ENCODE measurements around the gene UBB.

UBB gene

DNA sequence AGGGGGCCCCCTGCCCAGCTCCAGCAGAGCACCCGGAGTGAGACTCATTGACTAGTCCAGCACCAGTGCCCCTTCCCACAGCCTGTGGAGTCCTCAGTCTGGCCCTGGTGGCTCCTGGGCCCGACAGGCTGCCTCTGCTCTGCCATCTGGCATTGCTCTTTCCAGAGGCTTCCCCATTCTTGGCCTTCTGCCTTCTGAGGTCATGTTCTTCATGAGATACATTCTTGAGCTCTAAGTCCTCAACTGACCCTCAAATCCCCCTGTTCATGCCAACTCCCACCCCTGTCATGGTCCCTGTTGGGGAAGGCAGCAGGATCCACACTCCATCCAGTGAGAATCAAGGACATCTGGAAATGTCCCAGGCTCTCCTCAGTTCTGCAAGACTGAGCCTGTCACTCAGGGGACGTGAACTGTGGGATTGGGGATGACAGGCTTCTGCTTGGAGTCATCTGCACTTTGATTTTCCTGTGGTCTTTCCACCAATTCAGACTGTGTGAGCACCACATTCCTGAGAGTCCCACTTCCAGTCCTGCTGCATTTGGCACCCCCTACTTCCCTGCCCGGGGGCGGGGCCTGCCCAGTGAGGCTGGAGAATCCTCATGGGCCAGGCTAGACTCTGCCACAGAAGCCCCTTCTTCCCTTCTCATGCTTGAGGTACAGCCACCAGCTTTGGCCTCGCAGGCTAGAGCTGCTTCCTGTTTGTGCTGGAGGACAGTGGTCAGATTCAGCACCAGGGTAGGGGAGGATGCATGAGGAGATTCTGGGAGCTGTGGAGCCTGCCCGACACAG lies 37.2 kb downstream of the UBB start:
- no peak for DNase-seq (ENCODE audit: low read depth)

DNA sequence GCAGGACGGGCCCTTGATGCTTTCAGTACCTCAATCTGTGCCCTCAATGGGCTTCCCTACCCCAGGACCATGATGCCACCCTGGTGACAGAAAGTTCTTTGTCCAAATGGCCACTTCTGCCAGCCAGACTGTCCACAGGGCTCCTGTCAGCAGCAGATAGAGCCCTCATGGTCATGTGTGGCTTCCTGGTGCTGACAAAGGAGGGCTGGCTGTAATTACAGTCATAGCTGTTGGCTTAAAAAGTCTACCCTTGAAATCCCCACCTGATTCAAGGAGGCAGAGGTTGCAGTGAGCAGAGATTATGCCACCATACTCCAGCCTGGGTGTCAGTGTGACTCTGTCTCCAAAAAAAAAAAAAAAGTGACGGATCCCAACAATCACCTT lies 37.8 kb downstream of the UBB start:
- no peak for DNase-seq (ENCODE audit: low read depth)

GRCh38 chr17:16419074-16419928 lies 38.4 kb downstream of the UBB start:
- no peak for DNase-seq (ENCODE audit: low read depth)

- no peak for DNase-seq (ENCODE audit: low read depth)
Observed at GRCh38 chr17:16419929-16420271, 39.0 kb downstream of the UBB start.

- DNase-seq (ENCODE audit: low read depth): no peak
Observed at GRCh38 chr17:16422416-16422815, 41.5 kb downstream of the UBB start.

DNA sequence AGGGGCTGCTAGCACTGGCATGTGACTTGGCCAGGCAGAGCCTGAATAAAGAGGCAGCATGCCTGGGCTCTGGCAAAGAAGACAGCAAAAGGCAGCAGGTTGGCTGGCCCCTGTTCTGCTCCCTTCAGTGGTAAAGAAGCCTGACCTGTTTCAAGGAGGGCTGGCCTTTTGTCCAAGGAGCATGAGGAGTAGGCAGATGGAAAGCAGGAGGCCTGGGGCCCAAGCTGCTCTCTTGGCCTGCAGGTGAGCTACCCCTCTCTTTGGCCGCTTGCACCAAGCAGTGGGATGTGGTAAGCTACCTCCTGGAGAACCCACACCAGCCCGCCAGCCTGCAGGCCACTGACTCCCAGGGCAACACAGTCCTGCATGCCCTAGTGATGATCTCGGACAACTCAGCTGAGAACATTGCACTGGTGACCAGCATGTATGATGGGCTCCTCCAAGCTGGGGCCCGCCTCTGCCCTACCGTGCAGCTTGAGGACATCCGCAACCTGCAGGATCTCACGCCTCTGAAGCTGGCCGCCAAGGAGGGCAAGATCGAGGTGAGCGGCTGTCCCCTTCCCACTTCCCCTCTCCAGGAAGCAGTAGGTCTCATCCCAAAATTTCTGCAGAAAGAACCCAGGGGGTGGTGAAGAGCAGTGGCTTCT lies 42.5 kb downstream of the UBB start:
- DNase-seq (ENCODE audit: low read depth): no peak

DNA sequence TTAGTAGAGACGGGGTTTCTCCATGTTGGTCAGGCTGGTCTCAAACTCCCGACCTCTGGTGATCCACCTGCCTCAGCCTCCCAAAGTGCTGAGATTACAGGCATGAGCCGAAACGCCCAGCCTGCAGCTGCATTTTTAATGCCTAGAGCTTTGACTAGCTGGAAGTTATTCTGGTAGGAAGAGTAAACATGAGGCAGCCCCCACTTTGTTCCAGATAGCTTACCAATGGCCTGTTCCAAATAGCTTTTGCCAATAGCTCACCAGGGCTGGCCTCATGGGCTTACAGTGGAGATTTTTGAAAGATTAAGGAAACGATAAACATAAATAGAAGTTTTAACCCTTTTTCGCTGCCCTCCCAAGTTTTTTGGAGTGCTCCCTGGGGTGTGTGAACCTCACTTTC lies 44.3 kb downstream of the UBB start:
- no peak for DNase-seq (ENCODE audit: low read depth)

- no peak for DNase-seq (ENCODE audit: low read depth)
Observed at GRCh38 chr17:16425698-16426659, 45.1 kb downstream of the UBB start.

- no peak for DNase-seq (ENCODE audit: low read depth)
Observed at GRCh38 chr17:16427020-16427419, 46.1 kb downstream of the UBB start.

DNA sequence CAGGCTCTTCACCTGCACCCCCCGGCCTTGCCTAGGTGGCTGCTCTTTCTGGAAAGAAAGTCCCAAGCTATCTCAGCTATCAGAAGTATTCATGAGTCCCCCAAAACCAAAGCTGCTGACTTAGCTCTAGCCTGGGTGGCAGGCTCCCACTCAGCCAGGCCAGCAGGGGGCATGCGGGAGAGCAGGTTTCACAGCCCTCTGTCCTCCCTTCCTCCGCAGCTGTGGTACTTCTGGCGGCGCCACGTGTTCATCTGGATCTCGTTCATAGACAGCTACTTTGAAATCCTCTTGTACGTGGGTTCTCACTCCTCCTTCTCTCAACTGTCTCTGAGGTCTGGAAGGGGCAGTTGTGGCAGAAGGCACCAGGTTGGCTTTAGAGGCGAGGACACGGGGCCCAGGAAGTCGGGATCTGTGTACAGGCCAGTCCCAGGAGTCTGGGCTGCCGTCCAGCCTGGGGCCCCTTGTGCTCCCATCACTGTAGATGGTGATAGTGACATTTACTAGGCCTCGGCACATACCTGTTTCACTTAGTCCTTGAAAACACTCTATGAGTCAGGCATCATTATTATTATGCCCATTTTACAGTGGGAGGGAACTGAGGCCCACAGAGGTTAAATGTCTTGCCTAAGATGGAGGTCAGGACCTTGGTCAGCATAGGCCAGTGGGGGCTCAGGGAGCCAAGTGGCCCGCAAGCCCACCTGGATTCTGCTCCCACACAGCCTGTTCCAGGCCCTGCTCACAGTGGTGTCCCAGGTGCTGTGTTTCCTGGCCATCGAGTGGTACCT lies 47.4 kb downstream of the UBB start:
- no peak for DNase-seq (ENCODE audit: low read depth)

DNA sequence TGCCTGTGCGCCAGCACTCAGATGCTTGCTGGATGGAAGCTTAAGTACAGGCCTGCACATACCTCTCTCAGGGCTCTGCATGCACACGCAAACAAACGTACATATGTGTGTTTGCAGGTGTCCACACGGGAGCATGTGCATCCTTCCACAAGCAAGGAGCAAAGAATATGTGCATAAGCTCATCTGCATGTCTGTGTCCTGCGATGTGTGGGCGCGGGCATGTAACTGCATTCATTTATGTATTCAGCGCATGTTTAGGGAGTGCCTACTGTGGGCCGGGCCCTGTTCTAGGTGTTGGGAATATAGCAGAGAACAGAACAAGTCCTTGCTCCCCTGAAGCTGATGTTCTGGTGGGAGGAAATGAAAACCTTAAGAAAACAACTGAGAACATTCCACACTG lies 48.2 kb downstream of the UBB start:
- no peak for DNase-seq (ENCODE audit: low read depth)

- no peak for DNase-seq (ENCODE audit: low read depth)
Observed at GRCh38 chr17:16430650-16431049, 49.8 kb downstream of the UBB start.

DNA sequence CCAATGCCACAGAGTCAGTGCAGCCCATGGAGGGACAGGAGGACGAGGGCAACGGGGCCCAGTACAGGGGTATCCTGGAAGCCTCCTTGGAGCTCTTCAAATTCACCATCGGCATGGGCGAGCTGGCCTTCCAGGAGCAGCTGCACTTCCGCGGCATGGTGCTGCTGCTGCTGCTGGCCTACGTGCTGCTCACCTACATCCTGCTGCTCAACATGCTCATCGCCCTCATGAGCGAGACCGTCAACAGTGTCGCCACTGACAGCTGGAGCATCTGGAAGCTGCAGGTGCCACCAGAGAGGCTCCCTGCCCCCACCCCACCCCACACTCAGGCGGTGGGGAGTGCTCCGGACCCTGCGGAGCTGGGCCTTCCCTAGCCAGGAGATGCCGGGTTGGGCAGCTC lies 51.1 kb downstream of the UBB start:
- no peak for DNase-seq (ENCODE audit: low read depth)
